ENCODE results near the gene RB1.
A peak's percentile ranks its signal among the peaks of the same experiment; 100 is the strongest.
"Not testable (repeated sequence)": the region's sequence is repeated elsewhere in the genome, so short reads cannot be mapped to it uniquely, and the experiment has no call there.

The RB1 gene

DNA sequence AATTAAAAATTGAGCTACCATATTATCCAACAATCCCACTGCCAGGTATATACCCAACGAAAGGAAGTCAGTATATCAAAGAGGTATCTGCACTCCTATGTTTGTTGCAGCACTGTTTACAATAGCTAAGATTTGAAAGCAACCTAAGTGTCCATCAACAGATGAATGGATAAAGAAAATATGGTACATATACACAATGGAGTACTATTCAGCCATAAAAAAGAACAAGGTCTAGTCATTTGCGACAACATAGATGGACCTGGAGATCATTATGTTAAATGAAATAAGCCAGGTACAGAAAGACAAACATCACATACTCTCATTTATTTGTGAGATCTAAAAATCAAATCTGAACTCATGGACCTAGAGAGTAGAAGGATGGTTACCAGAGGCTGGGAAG lies 52.0 kb downstream of the RB1 start:
- not testable (repeated sequence) for DNase-seq

DNA sequence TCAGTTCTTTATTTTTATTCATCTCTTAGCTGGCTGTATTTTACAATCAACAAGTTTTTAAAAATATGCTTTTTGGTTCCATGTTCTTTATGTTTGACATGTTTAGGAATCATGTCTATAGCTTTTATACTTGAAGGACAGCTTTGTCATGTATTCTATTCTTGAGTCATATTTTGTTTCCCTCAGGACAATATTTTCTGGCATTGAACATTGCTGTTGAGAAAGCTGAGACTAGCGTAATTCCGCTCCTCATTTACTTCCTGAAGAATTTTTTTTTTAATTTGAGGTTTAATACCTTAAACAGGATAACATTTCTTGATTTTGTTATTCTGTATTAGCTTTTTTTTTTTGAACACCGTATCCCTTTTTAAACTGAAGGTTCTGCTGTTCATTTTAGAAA lies 53.2 kb downstream of the RB1 start:
- DNase-seq: no peak

GRCh38 chr13:48369988-48370387 lies 66.4 kb downstream of the RB1 start:
- DNase-seq: no peak

DNA sequence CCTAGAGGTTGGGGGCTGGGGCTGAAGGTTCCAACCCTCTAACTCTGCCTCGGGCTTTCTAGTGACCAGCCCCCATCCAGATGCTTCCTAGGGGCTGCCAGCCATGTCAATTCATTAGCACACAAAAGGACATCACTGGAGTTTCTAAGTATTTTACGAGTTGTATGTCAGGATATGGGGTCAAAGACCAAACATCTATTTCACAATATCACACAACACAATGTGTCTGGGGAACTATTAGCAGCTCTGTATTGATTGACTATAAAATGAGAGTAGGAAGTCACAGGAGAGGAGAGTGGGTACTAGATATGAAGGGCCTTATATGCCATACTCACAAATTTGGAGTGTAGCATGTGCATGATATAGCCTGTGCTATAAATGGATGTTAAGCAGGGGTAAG lies 67.3 kb downstream of the RB1 start:
- DNase-seq: no peak

DNA sequence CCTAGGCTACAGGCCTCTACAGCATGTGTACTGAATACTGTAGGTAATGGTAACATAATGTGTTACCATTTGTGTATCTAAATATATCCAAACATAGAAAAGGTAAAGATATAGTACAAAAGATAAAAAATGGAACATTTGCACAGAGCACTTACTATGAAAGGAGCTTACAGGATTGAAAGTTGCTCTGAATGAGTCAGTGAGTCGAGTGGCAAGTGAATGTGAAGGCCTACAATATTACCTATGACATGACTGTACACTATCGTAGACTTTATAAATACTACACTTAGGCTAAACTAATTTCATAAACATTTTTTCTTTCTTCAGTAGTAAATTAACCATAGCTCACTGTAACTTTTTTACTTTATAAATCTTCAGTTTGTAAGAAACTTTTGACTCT lies 74.3 kb downstream of the RB1 start:
- DNase-seq: no peak

DNA sequence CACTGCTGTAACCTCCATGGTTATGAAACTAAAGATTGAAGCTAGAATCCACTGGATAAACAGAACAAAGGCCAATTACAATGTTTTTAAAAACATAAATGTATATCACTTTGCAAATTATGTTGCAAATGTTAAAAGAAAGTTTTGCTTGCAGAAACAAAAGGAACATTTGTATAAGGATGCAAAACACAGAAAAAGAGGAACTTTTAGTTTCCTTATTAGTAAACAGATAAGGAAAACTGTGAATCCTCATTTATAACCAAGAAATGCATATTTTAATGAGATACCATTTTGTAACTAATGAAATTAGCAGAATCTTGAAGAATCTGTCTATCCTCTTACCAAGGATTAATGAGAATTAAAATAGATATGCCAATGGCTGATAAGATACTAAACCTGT lies 77.0 kb downstream of the RB1 start:
- DNase-seq: no peak

GRCh38 chr13:48383384-48383783 lies 79.8 kb downstream of the RB1 start:
- DNase-seq: no peak

GRCh38 chr13:48386816-48387215 lies 83.3 kb downstream of the RB1 start:
- no peak for DNase-seq

DNA sequence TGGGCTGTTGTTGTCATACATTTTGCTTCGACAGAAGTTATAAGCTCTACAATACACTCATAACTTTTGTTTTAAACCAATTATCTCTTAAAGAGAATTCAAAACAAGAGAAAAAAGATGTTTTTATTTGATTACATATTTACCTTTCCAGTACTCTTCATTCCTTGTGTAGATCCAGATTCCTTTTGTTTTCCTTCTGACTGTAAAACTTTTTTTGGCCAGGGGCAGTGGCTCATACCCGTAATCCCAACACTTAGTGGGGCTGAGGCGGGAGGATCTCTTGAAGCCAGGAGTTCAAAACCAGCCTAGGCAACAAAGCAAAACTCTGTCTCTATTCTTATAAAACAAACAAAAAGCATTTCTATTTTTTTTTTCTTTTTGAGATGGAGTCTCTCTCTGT lies 87.7 kb downstream of the RB1 start:
- no peak for DNase-seq

DNA sequence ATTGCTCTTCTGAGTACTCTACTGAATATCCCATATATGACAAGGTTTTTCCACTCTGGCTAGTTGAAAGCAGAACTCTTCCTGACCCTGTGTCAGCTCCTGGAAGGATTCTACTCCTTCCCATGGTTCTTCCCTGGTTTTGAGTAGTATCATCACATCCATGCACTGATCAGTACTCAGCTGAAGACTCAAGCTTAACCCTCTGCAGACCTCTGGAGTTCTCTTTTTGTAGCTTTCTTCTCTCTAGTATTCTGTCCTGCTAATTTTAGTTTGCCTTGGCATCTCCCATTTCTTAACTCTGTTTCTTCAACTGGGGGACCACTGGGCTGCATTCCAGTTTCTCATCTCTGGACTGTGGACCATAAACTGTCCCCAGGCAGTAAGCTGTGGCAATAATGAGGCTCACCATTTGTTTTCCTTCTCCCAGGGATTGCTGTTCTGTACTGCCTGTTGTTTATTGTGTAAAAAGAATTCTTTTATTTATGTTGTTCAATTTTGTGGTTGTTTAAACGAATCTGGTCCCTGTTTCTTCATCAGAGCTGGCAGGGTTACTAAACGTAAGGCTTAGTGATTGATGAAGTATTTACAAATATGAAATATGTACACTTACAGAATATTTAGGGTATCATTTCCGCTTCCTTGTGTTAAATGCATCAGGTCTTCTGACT lies 89.6 kb downstream of the RB1 start:
- no peak for DNase-seq

GRCh38 chr13:48393698-48394085 lies 90.1 kb downstream of the RB1 start:
- DNase-seq: no peak

DNA sequence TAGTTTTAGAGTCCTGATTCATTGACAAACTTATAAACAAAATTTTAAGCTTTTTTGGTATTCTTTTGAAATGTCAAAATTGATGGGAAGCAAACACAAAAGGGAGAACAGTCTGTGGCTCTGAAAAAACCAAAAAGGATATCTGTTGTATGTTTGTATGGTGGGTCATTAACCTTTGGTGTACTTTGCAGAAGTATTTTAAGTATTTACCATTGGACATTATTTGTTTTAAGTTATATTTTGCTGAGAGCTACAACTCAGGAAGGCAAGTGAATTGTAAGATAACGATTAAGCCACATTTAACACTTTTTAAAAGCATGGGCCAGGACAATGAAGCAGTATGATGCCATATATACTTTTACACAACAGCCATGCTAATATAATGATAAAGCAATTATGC lies 94.2 kb downstream of the RB1 start:
- no peak for DNase-seq

DNA sequence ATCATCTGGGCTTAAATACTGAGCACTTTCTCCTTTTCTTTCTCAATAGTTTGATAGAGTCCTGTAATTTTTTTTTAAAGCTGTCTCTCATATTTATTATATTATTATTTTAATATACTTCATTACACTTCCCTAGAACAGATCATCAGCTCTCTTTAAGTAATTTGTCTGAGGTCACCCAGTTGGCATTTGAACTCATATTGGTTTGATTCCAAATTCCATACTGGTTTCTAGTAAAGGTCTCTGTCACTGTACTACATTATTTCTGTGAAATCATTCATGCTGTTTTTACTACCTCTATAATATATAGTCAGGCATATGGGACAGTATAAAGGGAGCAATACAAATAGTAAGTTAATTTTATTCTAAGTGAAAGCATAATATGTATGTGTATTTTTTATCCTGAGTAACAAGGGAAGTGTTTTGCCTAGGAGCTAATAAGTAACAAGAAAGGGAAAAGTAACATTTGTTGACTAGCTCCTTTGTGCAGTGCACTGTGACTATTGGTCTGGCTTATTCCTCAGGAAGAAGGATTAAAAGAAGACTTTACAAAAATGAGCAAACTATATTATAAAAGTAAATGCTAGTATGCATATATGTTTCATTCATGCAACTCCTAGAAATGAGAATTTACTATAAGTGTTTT lies 95.0 kb downstream of the RB1 start:
- DNase-seq: no peak

GRCh38 chr13:48400090-48400694 lies 96.6 kb downstream of the RB1 start:
- no peak for DNase-seq

- DNase-seq: peak; percentile 50
These were observed 97.3 kb downstream of the RB1 start for GRCh38 chr13:48400850-48401291.

DNA sequence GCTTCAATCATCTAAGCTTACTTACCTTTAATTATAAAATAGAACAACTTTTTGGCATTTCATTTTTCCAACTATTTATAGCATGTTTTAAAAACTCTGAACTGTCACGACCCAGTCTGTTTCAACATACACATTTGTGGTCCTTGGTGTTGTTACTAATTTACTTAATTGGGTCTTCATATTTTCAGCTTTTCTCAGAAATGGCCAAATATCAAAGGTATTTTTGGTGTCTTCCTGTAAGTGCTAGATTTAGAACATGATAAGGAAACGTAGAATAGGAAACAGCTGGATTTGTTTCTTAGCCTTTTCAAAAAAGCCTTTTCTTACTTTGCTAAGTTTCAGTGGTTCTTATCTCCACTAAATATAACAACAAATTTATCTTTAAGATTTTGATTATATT lies 97.9 kb downstream of the RB1 start:
- no peak for DNase-seq

GRCh38 chr13:48402325-48402932 lies 98.9 kb downstream of the RB1 start:
- no peak for DNase-seq

GRCh38 chr13:48403151-48403631 lies 99.6 kb downstream of the RB1 start:
- DNase-seq: peak; percentile 31

DNA sequence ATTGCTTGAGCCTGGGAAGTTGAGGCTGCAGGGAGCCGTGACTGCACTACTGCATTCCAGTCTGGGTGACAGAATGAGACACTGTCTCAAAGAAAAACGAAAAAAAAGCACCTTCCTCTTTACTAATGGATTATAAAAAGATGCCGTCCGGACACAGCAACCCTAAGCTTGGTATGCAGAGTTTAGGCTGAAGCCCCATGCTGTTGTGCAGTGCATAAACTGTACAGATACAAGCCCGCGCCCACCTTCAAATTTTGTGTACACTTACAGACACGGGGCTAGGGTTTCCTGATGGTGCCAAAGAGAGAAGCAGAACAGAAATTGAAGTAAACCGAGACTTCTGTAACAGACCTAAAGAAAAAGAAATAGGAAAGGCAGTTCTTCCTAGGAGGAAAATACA lies 100.4 kb downstream of the RB1 start:
- DNase-seq: no peak

GRCh38 chr13:48404952-48405351 lies 101.4 kb downstream of the RB1 start:
- DNase-seq: no peak

GRCh38 chr13:48405875-48406274 lies 102.3 kb downstream of the RB1 start:
- DNase-seq: no peak

DNA sequence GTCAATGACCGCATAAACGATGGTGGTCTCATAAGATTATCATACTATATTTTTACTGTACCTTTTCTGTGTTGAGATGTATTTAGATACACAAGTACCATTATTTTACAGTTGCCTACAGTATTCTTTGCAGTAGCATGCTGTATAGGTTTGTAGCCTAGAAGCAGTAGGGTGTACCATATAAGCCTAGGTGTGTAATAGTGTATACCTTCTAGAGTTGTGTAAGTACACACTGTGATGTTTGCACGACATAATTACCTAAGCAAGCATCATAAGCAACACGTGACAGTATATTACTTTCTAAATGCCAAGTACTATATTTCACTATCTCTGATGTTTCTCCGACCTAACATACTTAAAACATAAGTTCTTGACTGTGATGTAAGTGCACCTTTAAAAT lies 106.6 kb downstream of the RB1 start:
- DNase-seq: no peak

- DNase-seq: peak; percentile 24
These were observed 107.7 kb downstream of the RB1 start for GRCh38 chr13:48411147-48411794.

Measured in OCI-M1 (cell line).